ENCODE measurements around the gene CFAP20DC.
A peak's percentile ranks its signal among the peaks of the same experiment; 100 is the strongest.

Gene CFAP20DC

DNA sequence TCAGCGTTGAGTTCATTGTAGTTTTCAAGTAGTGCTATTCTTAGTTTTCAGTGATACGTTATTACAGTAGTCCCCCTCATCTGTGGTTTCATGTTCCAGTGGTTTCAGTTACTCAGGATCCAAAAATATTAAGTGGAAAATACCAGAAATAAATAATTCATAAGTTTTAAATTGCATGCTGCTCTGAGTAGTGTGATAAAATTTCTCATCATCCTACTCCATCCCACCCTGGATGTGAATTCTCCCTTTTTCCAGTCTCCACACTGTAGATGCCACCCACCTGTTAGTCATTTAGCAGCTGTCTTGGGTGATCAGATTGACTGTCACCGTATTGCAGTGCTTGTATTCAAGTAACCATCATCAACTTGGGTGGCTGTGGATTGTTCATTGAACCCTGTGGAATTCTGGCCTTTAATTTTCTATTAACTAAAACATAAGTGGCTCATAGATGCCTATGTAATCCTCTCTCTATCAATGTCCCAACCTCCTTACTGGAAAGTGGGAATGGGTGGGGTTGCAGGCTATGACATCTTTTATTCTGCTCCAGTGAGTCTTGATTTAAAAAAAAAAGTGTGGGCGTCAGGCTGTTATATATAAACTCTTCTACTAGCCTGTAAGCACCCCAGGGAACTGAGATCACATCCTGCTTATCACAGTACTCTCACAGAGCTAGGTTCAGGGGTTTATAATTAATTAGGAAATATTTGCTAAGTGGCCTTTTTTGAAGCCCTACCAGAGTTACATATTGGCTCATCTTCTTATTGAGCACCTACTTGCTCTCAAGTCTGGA lies 97.5 kb downstream of the CFAP20DC start:
- H3K27ac ChIP-seq (ENCODE audit: low read depth, low read length): no peak overlapping the region
- H3K36me3 ChIP-seq (ENCODE audit: control insufficient read depth in 5 of 5, insufficient read depth in 5 of 5, low read length in 5 of 5): no peaks in the 10 kb centered on the region
- H3K4me3 ChIP-seq (ENCODE audit: low read depth in 1 of 5, low read length in 5 of 5): no peak overlapping the region
- H3K27me3 ChIP-seq (ENCODE audit: control insufficient read depth in 5 of 5, insufficient read depth in 4 of 5, low read length in 5 of 5): no peaks in the 10 kb centered on the region
- peaks cover 0 to 5% (median 0%) of the 10 kb centered on the region in 5 donors for H3K9me3 ChIP-seq (ENCODE audit: control insufficient read depth in 5 of 5, low read length in 5 of 5)
- no peaks in the 10 kb centered on the region for H3K4me1 ChIP-seq (ENCODE audit: control insufficient read depth in 5 of 5, insufficient read depth in 5 of 5, low read length in 5 of 5)
- no peak overlapping the region for H3K9ac ChIP-seq (ENCODE audit: low read length in 5 of 5)

DNA sequence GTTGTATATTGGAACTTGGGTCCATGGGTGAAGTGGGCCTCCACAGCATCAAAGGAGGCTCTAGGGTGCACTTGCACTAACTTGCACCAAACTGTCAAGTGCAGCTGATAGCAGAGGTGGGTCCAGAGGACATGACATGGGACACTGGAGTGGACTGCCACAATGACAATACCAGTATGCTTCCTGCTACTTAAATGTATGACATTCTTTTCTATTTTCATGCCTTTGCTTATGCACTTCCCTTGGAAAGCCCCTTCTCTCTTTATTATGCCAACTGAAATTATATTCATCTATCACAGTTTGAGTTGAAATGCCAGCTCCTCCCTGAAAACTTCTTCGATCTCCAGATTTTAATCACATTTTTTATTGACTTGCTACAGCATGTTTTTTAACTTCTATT lies 101.8 kb downstream of the CFAP20DC start:
- Histone ChIP-seq H3K9me3 (ENCODE audit: control insufficient read depth in 5 of 5, low read length in 5 of 5) (peaks cover 0 to 8% (median 2%) of the 10 kb centered on the region in 5 donors), H3K27ac (ENCODE audit: low read depth, low read length) (no peak overlapping the region), H3K36me3 (ENCODE audit: control insufficient read depth in 5 of 5, insufficient read depth in 5 of 5, low read length in 5 of 5) (no peaks in the 10 kb centered on the region), H3K4me3 (ENCODE audit: low read depth in 1 of 5, low read length in 5 of 5) (no peak overlapping the region), H3K27me3 (ENCODE audit: control insufficient read depth in 5 of 5, insufficient read depth in 4 of 5, low read length in 5 of 5) (no peaks in the 10 kb centered on the region), H3K4me1 (ENCODE audit: control insufficient read depth in 5 of 5, insufficient read depth in 5 of 5, low read length in 5 of 5) (no peaks in the 10 kb centered on the region), H3K9ac (ENCODE audit: low read length in 5 of 5) (no peak overlapping the region)

DNA sequence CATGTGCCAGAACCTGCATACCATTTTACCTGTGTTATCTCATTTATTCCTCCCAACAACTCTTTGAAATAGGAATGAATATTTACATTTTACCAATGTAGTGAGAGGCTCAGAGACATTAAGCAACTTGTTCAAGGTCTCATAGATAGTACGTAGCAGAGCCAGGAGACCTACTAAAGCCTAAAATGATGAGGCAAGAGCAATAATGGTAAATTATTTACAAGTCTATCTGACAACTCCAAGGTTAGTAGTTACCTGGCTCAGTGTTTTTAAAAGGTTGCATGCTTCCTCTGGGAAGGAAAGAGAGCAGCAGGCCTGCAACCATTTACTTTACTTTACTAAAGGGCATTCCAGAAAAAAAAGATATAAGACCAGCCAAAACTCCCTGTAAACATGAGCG lies 103.0 kb downstream of the CFAP20DC start:
- no peak overlapping the region for H3K27ac ChIP-seq (ENCODE audit: low read depth, low read length)
- no peak overlapping the region for H3K9ac ChIP-seq (ENCODE audit: low read length in 5 of 5)
- H3K4me1 ChIP-seq (ENCODE audit: control insufficient read depth in 5 of 5, insufficient read depth in 5 of 5, low read length in 5 of 5): no peaks in the 10 kb centered on the region
- no peak overlapping the region for H3K4me3 ChIP-seq (ENCODE audit: low read depth in 1 of 5, low read length in 5 of 5)
- peaks cover 0 to 8% (median 3%) of the 10 kb centered on the region in 5 donors for H3K9me3 ChIP-seq (ENCODE audit: control insufficient read depth in 5 of 5, low read length in 5 of 5)
- H3K36me3 ChIP-seq (ENCODE audit: control insufficient read depth in 5 of 5, insufficient read depth in 5 of 5, low read length in 5 of 5): no peaks in the 10 kb centered on the region
- H3K27me3 ChIP-seq (ENCODE audit: control insufficient read depth in 5 of 5, insufficient read depth in 4 of 5, low read length in 5 of 5): no peaks in the 10 kb centered on the region

DNA sequence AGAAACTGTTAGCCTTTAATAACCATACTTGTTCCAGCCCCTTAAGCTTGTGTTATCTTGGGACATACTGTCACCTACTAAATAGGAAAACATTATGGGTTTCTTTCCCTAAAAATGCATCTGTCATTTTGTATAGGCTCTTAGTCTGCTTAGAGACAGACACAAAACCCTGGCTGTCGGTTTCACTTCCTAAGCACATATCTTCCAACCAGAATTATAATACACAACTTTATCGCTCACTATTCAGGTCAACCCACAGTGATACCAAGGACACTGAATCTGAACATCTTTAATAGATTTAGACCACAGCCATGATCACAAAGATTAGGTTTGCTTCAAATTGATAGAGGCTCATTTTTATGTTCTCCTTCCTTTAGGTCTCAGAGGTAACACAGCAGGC lies 111.8 kb downstream of the CFAP20DC start:
- Histone ChIP-seq H3K9ac (ENCODE audit: low read length in 5 of 5) (no peak overlapping the region), H3K27me3 (ENCODE audit: control insufficient read depth in 5 of 5, insufficient read depth in 4 of 5, low read length in 5 of 5) (no peaks in the 10 kb centered on the region), H3K27ac (ENCODE audit: low read depth, low read length) (no peak overlapping the region), H3K9me3 (ENCODE audit: control insufficient read depth in 5 of 5, low read length in 5 of 5) (peaks cover 0 to under 1% (median 0%) of the 10 kb centered on the region in 5 donors), H3K4me3 (ENCODE audit: low read depth in 1 of 5, low read length in 5 of 5) (no peak overlapping the region), H3K36me3 (ENCODE audit: control insufficient read depth in 5 of 5, insufficient read depth in 5 of 5, low read length in 5 of 5) (no peaks in the 10 kb centered on the region), H3K4me1 (ENCODE audit: control insufficient read depth in 5 of 5, insufficient read depth in 5 of 5, low read length in 5 of 5) (no peaks in the 10 kb centered on the region)

DNA sequence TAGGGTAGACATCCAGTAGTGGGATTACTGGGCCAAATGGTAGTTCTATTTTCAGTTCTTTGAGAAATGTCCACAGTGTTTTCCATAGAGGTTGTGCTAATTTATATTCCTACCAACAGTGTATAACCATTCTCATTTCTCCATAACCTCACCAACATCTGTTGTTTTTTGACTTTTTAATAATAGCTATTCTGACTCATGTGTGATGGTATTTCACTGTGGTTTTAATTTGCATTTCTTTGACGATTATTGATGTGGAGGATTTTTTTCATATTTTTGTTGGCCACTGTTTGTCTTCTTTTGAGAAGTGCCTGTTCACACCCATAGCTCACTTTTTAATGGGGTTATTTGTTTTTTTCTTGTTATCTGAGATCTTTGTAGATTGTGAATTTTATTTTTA lies 125.2 kb downstream of the CFAP20DC start:
- no peak overlapping the region for H3K9ac ChIP-seq (ENCODE audit: low read length in 5 of 5)
- no peaks in the 10 kb centered on the region for H3K27me3 ChIP-seq (ENCODE audit: control insufficient read depth in 5 of 5, insufficient read depth in 4 of 5, low read length in 5 of 5)
- peaks cover 0 to 15% (median 7%) of the 10 kb centered on the region in 5 donors for H3K9me3 ChIP-seq (ENCODE audit: control insufficient read depth in 5 of 5, low read length in 5 of 5)
- H3K27ac ChIP-seq (ENCODE audit: low read depth, low read length): no peak overlapping the region
- no peaks in the 10 kb centered on the region for H3K36me3 ChIP-seq (ENCODE audit: control insufficient read depth in 5 of 5, insufficient read depth in 5 of 5, low read length in 5 of 5)
- H3K4me3 ChIP-seq (ENCODE audit: low read depth in 1 of 5, low read length in 5 of 5): no peak overlapping the region
- no peaks in the 10 kb centered on the region for H3K4me1 ChIP-seq (ENCODE audit: control insufficient read depth in 5 of 5, insufficient read depth in 5 of 5, low read length in 5 of 5)

DNA sequence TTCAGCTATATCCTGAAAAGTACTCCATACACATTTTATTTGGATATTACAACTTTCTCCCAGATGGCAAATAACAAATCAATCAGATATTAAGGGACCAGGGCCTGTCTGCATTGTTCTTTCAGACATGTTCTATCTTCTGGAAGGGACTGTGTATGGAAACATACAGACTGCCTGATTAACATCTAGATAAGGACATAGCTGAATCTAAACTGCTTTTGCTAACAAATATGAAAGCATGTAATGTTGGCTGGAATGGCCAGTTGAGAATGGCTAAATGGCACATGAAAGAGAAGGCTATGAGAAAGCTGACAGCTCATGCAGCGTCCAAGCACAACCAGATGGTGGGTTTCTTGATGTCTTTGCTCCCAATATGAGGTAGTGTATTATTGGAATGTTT lies 149.4 kb downstream of the CFAP20DC start:
- Histone ChIP-seq H3K27ac (ENCODE audit: low read depth, low read length) (no peak overlapping the region), H3K4me3 (ENCODE audit: low read depth in 1 of 5, low read length in 5 of 5) (no peak overlapping the region), H3K9ac (ENCODE audit: low read length in 5 of 5) (no peak overlapping the region), H3K4me1 (ENCODE audit: control insufficient read depth in 5 of 5, insufficient read depth in 5 of 5, low read length in 5 of 5) (peaks cover 2 to 14% (median 8%) of the 10 kb centered on the region in 5 donors), H3K9me3 (ENCODE audit: control insufficient read depth in 5 of 5, low read length in 5 of 5) (peaks cover 0 to 4% (median 0%) of the 10 kb centered on the region in 5 donors), H3K36me3 (ENCODE audit: control insufficient read depth in 5 of 5, insufficient read depth in 5 of 5, low read length in 5 of 5) (no peaks in the 10 kb centered on the region), H3K27me3 (ENCODE audit: control insufficient read depth in 5 of 5, insufficient read depth in 4 of 5, low read length in 5 of 5) (no peaks in the 10 kb centered on the region)

DNA sequence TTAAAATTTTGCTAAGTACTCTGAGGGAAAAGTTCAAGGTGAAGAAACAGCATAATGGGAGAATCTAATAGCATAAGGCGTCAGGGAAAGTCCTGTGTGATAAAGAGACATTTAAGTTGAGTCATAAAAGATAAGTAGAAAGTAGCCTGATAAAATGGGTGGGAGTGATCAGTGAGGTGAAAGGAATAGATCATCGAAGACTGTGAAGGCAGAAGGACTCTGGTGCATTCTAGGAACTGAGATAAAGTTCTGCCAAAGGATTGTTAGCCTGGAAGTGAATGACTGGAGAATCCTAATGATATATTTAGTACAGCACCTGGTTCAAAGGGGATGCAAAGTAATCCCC lies 149.9 kb downstream of the CFAP20DC start:
- H3K27me3 ChIP-seq (ENCODE audit: control insufficient read depth in 5 of 5, insufficient read depth in 4 of 5, low read length in 5 of 5): no peaks in the 10 kb centered on the region
- no peaks in the 10 kb centered on the region for H3K36me3 ChIP-seq (ENCODE audit: control insufficient read depth in 5 of 5, insufficient read depth in 5 of 5, low read length in 5 of 5)
- H3K9ac ChIP-seq (ENCODE audit: low read length in 5 of 5): no peak overlapping the region
- no peak overlapping the region for H3K27ac ChIP-seq (ENCODE audit: low read depth, low read length)
- H3K4me3 ChIP-seq (ENCODE audit: low read depth in 1 of 5, low read length in 5 of 5): peak overlapping the region in 1 of 5 donors; percentile 24
- H3K4me1 ChIP-seq (ENCODE audit: control insufficient read depth in 5 of 5, insufficient read depth in 5 of 5, low read length in 5 of 5): peaks cover 2 to 14% (median 8%) of the 10 kb centered on the region in 5 donors
- H3K9me3 ChIP-seq (ENCODE audit: control insufficient read depth in 5 of 5, low read length in 5 of 5): peaks cover 0 to 4% (median 0%) of the 10 kb centered on the region in 5 donors

DNA sequence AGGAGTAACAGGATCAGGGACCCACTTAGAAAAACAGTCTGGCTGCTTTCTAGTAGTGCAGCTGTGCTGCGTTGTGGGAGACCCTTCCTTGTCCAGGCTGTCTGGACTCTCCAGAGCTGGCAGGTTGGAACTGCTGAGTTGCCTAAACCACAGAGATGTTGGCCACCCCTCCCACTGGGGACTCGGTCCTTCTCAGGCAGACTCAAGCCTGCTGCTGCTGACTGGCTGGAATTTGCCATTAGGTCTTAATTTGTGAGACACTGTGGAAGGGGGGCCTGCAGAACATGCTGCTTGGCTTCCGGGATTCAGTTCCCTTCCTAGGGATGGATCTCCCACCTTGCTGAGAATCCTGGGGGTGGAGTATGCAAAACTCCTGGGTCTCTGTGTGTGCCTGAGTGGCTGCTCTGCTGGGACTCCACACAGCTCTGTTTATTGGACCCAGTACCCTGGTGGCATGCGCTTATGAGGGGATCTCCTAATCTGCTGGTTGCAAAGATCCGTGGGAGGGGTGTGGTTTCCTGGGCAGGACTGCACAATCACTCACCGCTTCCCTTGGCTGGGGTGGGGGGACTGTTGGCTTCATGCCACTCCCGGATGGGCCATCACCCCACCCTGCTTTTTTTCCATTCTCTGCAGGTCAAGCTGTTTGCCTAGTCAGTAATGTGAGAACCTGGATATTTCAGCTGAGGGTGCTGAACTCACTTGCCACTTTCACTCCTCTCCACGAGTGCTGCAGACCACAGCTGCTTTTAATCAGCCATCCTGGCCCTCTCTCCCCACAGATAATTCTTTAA lies 150.5 kb downstream of the CFAP20DC start:
- no peak overlapping the region for H3K9ac ChIP-seq (ENCODE audit: low read length in 5 of 5)
- H3K4me3 ChIP-seq (ENCODE audit: low read depth in 1 of 5, low read length in 5 of 5): peak overlapping the region in 3 of 5 donors; percentile 4 to 29 (median 24)
- peaks cover 0 to 8% (median 0%) of the 10 kb centered on the region in 5 donors for H3K9me3 ChIP-seq (ENCODE audit: control insufficient read depth in 5 of 5, low read length in 5 of 5)
- H3K27me3 ChIP-seq (ENCODE audit: control insufficient read depth in 5 of 5, insufficient read depth in 4 of 5, low read length in 5 of 5): no peaks in the 10 kb centered on the region
- no peak overlapping the region for H3K27ac ChIP-seq (ENCODE audit: low read depth, low read length)
- peaks cover 2 to 14% (median 8%) of the 10 kb centered on the region in 5 donors for H3K4me1 ChIP-seq (ENCODE audit: control insufficient read depth in 5 of 5, insufficient read depth in 5 of 5, low read length in 5 of 5)
- no peaks in the 10 kb centered on the region for H3K36me3 ChIP-seq (ENCODE audit: control insufficient read depth in 5 of 5, insufficient read depth in 5 of 5, low read length in 5 of 5)

DNA sequence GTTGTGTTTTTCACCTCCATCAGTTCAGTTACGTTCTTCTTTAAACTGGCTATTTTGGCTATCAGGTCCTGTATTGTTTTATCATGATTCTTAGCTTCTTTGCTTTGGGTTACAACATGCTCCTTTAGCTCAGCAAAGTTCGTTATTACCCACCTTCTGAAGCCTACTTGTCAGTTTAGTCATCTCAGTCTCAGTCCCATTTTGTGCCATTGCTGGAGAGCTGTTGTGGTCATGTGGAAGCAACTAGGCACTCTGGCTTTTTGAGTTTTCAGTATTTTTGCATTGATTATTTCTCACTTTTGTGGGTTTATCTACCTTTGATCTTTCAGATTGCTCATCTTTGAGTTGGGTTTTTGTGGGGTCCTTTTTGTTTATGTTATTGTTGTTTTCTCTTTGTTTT lies 151.3 kb downstream of the CFAP20DC start:
- Histone ChIP-seq H3K36me3 (ENCODE audit: control insufficient read depth in 5 of 5, insufficient read depth in 5 of 5, low read length in 5 of 5) (no peaks in the 10 kb centered on the region), H3K27me3 (ENCODE audit: control insufficient read depth in 5 of 5, insufficient read depth in 4 of 5, low read length in 5 of 5) (no peaks in the 10 kb centered on the region), H3K27ac (ENCODE audit: low read depth, low read length) (no peak overlapping the region), H3K4me3 (ENCODE audit: low read depth in 1 of 5, low read length in 5 of 5) (no peak overlapping the region), H3K9ac (ENCODE audit: low read length in 5 of 5) (no peak overlapping the region), H3K4me1 (ENCODE audit: control insufficient read depth in 5 of 5, insufficient read depth in 5 of 5, low read length in 5 of 5) (peaks cover 2 to 14% (median 8%) of the 10 kb centered on the region in 5 donors), H3K9me3 (ENCODE audit: control insufficient read depth in 5 of 5, low read length in 5 of 5) (peaks cover 0 to 8% (median 0%) of the 10 kb centered on the region in 5 donors)

DNA sequence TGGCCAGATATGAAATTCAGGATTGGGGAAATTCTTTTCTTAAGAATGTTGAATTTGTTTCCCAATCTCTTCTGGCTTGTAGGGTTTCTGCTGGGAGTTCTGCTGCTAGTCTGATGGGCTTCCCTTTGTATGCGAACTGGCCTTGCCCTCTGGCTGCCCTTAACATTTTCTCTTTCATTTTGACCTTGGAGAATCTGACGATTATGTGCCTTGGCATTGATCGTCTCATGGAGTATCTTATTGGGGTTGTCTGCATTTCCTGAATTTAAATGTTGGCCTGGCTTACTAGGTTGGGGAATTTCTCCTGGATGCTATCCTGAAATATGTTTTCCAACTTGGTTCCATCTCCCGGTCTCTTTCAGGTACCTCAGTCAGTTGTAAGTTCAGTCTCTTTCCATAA lies 152.2 kb downstream of the CFAP20DC start:
- Histone ChIP-seq H3K9ac (ENCODE audit: low read length in 5 of 5) (no peak overlapping the region), H3K4me1 (ENCODE audit: control insufficient read depth in 5 of 5, insufficient read depth in 5 of 5, low read length in 5 of 5) (peaks cover 2 to 14% (median 8%) of the 10 kb centered on the region in 5 donors), H3K36me3 (ENCODE audit: control insufficient read depth in 5 of 5, insufficient read depth in 5 of 5, low read length in 5 of 5) (no peaks in the 10 kb centered on the region), H3K4me3 (ENCODE audit: low read depth in 1 of 5, low read length in 5 of 5) (no peak overlapping the region), H3K27ac (ENCODE audit: low read depth, low read length) (no peak overlapping the region), H3K9me3 (ENCODE audit: control insufficient read depth in 5 of 5, low read length in 5 of 5) (peaks cover 0 to 7% (median 0%) of the 10 kb centered on the region in 5 donors), H3K27me3 (ENCODE audit: control insufficient read depth in 5 of 5, insufficient read depth in 4 of 5, low read length in 5 of 5) (no peaks in the 10 kb centered on the region)

Measured in subcutaneous abdominal adipose tissue (tissue), 5 donors.